ENCODE measurements around the gene GINS1.
A peak's percentile ranks its signal among the peaks of the same experiment; 100 is the strongest.

GINS1 gene

GRCh38 chr20:25452333-25452732 lies 44.9 kb downstream of the GINS1 start:
- H3K27ac ChIP-seq: no peak overlapping the region
- peaks cover 87% of the 10 kb centered on the region for H3K36me3 ChIP-seq

DNA sequence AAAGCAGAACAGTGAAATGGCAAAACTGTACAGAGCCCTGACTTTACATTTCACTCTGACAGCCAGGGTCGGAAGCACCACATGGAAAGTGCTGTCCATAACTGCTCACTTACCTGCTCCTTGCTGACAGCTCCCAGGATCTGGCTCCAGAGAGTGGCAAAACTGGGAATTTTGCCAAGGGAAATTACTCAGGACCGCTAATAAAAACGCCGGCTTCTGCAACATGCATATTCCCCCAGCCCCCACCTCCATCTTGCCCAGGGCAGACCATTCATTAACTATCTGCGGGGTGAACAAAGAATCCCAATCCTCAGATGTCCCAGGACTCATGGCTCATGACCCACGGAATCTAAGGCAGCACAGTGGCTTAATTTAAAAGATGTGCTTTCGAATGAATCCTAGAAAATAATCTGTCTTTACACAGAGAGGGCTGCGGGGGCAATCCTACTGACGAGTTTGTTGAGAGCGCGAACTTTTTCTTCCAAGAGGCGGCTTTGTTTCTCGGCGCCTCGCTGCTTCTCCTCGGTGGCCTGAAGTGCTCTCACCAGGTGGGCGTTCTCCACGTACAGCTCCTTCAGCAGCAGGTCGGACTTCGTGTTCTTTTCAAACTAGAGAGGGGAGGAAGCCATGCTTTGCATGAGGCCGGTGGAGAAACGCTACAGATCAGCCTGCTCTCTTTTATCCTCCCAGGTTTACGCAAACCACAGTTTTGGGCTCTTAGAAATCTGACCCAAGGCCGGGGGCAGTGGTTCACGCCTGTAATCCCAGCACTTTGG lies 45.8 kb downstream of the GINS1 start:
- TF ChIP-seq Cebpa-rat (IDR thresholded peaks at IDR 0.05): no peak
- Histone ChIP-seq H3K27me3 (no peaks in the 10 kb centered on the region), H3K4me1 (no peaks in the 10 kb centered on the region), H3K27ac (no peak overlapping the region), H3K4me2 (no peak overlapping the region), H3K4me3 (no peak overlapping the region), H3K9ac (no peak overlapping the region), H3K9me3 (peaks cover 8% of the 10 kb centered on the region), H3K36me3 (peaks cover 87% of the 10 kb centered on the region), H4K20me1 (0 out of 2 replicates have a peak, but pooled peaks cover under 1% of the 10 kb centered on the region)

More at GRCh38 chr20:25452333-25452732, 44.9 kb downstream of the GINS1 start:
- peaks cover 17% of the 10 kb centered on the region for H3K9me3 ChIP-seq
- H4K20me1 ChIP-seq: no peaks in the 10 kb centered on the region
- no peaks in the 10 kb centered on the region for H3K27me3 ChIP-seq
- no peak overlapping the region for H3K4me2 ChIP-seq
- no peak for TF ChIP-seq Cebpa-rat (IDR thresholded peaks at IDR 0.05)
- H3K4me3 ChIP-seq: no peak overlapping the region
- H3K4me1 ChIP-seq: no peaks in the 10 kb centered on the region
- no peak overlapping the region for H3K9ac ChIP-seq

DNA sequence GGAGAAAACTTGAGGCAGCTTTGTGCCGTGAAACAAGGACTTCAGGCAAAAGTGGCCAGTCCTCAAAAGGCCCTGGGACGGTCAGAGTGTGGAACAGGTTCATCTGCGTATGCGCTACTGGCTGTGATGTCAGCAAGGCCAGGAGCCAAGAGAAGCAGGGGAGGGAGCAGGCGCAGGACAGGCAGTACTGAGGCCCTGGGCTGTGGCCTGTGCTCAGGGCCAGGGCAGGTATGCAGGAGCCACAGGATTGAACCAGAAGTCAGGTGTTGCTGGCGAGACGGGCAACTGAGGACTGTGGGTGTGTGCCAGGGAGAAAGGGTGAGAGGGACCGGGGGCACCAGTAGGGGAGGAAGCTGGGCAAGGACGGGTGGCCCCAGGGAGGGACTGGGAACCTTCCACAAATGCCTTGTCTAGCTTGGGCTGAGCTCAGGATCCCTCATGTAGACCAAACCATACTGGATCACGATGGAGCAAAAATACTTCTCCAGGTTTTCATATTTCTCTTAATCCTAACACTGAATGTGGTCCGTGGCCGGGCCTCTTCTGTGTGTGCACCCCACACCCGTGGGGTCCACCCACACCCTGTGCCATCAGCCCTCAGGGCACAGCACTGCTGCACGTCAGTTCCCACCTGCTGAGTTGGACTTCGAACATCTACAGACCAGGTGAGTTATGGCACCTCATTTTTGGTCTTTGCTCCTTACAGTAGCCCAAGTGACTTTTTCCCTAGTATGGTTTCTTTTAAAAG lies 46.9 kb downstream of the GINS1 start:
- no peaks in the 10 kb centered on the region for H3K27me3 ChIP-seq
- H3K27ac ChIP-seq: no peak overlapping the region
- H3K9me3 ChIP-seq: no peaks in the 10 kb centered on the region
- H3K4me3 ChIP-seq: no peak overlapping the region
- no peak for TF ChIP-seq Cebpa-rat (IDR thresholded peaks at IDR 0.05)
- H4K20me1 ChIP-seq: 0 out of 2 replicates have a peak, but pooled peaks cover 6% of the 10 kb centered on the region
- H3K4me2 ChIP-seq: no peak overlapping the region
- peaks cover 87% of the 10 kb centered on the region for H3K36me3 ChIP-seq
- no peak overlapping the region for H3K9ac ChIP-seq
- peaks cover 2% of the 10 kb centered on the region for H3K4me1 ChIP-seq

DNA sequence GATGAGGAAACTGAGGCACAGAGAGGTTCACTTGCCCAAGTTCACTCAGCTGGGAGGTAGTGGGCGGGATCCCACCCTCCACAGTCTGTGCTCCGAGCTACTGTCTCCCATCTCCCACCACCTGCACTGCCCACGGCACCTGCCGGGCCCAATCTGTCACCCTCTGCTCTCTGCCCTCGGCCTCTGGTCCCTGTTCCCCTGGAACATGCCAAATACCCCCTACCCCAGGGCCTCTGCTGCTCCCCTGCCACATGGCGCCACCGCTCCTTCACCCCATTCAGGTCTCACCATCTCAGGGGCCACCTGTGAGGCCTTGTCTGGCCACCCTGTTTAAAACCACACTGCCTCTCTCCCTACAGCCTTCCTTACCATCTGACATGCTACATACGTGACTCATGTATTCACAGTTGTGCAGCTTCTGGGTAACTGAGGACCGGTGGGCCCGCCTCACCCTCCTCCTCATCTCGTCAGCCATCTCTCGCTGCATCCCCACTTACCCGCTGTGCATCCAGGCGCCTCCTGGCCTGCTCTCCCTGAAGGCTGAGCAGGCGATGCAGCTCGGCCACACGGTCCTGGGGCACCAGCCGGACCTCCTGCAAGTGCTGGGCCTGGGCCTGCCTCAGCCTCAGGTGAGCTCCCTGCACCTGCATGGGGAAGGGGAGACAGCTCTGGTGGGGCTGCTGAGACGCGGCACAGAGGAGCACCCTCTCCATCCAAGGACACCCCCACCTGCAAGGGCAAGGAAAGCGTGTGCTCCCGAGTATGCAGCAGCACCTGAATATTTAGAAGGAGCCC lies 50.6 kb downstream of the GINS1 start:
- Histone ChIP-seq H3K9ac (no peak overlapping the region), H3K4me2 (no peak overlapping the region), H3K27ac (no peak overlapping the region), H3K27me3 (no peaks in the 10 kb centered on the region), H4K20me1 (peaks cover 24% of the 10 kb centered on the region; the same call in 1 of the 2 replicates), H3K4me3 (no peak overlapping the region), H3K4me1 (peaks cover 39% of the 10 kb centered on the region), H3K36me3 (peaks cover 82% of the 10 kb centered on the region), H3K9me3 (no peaks in the 10 kb centered on the region)
- TF ChIP-seq Cebpa-rat (IDR thresholded peaks at IDR 0.05): no peak

- H4K20me1 ChIP-seq: peaks cover 35% of the 10 kb centered on the region
- no peak overlapping the region for H3K9ac ChIP-seq
- H3K9me3 ChIP-seq: no peaks in the 10 kb centered on the region
- H3K36me3 ChIP-seq: peaks cover 82% of the 10 kb centered on the region
- H3K27me3 ChIP-seq: no peaks in the 10 kb centered on the region
- H3K4me1 ChIP-seq: peaks cover 46% of the 10 kb centered on the region
- peak overlapping the region; percentile 77 for H3K27ac ChIP-seq
- H3K4me3 ChIP-seq: no peak overlapping the region
- peak overlapping the region; percentile 91 for H3K4me2 ChIP-seq
- no peak for TF ChIP-seq Cebpa-rat (IDR thresholded peaks at IDR 0.05)
Observed at GRCh38 chr20:25459111-25459830, 51.8 kb downstream of the GINS1 start.

DNA sequence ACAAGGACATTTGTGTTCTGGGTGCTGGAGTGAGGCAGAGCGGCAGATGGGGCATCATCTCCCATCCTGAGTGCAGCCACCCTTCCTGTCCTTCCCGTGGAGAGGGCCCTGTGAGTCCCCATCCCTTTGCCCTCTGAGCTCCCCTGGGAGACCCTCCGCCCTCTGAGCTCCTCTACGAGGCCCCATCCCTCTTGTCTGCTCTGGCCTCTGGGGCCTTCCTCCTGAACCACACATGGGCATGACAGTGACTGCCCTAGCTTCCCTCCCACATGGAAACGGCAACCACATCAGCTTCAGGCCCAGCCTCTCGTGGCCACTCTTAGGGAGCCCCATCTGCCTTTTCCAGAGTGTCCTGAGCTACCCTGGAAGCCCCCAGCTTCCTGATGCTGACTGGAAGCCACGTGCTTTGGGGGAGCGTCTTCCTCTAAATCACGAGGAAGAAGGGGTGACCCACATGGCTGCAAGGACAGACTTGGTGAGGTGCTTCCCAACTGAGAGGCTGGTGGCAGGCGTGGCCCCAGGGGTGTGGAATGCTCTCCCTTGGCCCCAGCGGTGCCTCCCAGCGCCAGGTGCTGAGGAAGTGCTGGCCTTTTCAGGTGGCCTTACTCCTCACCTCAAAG lies 52.6 kb downstream of the GINS1 start:
- Histone ChIP-seq H3K9ac (0 out of 2 replicates have a peak overlapping the region, but pooled peaks have one; percentile 2), H3K27ac (peak overlapping the region; percentile 77), H4K20me1 (peaks cover 42% of the 10 kb centered on the region), H3K4me2 (peak overlapping the region; percentile 91), H3K4me3 (no peak overlapping the region; the same call in 1 of the 2 replicates), H3K4me1 (peaks cover 54% of the 10 kb centered on the region), H3K9me3 (no peaks in the 10 kb centered on the region), H3K27me3 (no peaks in the 10 kb centered on the region), H3K36me3 (peaks cover 82% of the 10 kb centered on the region)
- no peak for TF ChIP-seq Cebpa-rat (IDR thresholded peaks at IDR 0.05)

GRCh38 chr20:25460566-25461280 lies 53.2 kb downstream of the GINS1 start:
- no peak for TF ChIP-seq Cebpa-rat (IDR thresholded peaks at IDR 0.05)
- Histone ChIP-seq H3K27ac (peak overlapping the region; percentile 77), H3K27me3 (no peaks in the 10 kb centered on the region), H3K9me3 (no peaks in the 10 kb centered on the region), H3K9ac (peak overlapping the region; percentile 2; the same call in 1 of the 2 replicates), H3K4me1 (peaks cover 58% of the 10 kb centered on the region), H3K4me2 (peak overlapping the region; percentile 91), H3K36me3 (peaks cover 82% of the 10 kb centered on the region), H3K4me3 (peak overlapping the region; percentile 6; the same call in 1 of the 2 replicates), H4K20me1 (peaks cover 49% of the 10 kb centered on the region)

- H3K36me3 ChIP-seq: peaks cover 82% of the 10 kb centered on the region
- no peak for TF ChIP-seq Cebpa-rat (IDR thresholded peaks at IDR 0.05)
Observed at GRCh38 chr20:25461281-25461650, 53.8 kb downstream of the GINS1 start.

More at GRCh38 chr20:25461281-25461650, 53.8 kb downstream of the GINS1 start:
- Histone ChIP-seq H4K20me1 (peaks cover 55% of the 10 kb centered on the region), H3K27me3 (no peaks in the 10 kb centered on the region), H3K9me3 (no peaks in the 10 kb centered on the region), H3K9ac (no peak overlapping the region), H3K4me3 (no peak overlapping the region; the same call in 1 of the 2 replicates), H3K27ac (peak overlapping the region; percentile 77), H3K4me1 (peaks cover 58% of the 10 kb centered on the region), H3K4me2 (peak overlapping the region; percentile 91)

Data from BLaER1 (cell line).